Astrocyte (in vitro differentiated cells and primary cell): ENCODE measurements around the gene MLXIPL.

Experiments
- CTCF ChIP-seq: IDR thresholded peaks from 2 replicates; pipeline ENCODE4 v1.5.1; 2011; ENCODE audit warnings: low read depth, mild to moderate bottlenecking, inconsistent platforms, low read length, moderate library complexity; ENCODE audit not compliant: insufficient read depth
- EZH2 ChIP-seq: IDR thresholded peaks from 2 replicates; pipeline ENCODE4 v1.6.1; 2012; ENCODE audit warnings: mild to moderate bottlenecking, low read length, inconsistent platforms; ENCODE audit not compliant: insufficient read depth

DNA sequence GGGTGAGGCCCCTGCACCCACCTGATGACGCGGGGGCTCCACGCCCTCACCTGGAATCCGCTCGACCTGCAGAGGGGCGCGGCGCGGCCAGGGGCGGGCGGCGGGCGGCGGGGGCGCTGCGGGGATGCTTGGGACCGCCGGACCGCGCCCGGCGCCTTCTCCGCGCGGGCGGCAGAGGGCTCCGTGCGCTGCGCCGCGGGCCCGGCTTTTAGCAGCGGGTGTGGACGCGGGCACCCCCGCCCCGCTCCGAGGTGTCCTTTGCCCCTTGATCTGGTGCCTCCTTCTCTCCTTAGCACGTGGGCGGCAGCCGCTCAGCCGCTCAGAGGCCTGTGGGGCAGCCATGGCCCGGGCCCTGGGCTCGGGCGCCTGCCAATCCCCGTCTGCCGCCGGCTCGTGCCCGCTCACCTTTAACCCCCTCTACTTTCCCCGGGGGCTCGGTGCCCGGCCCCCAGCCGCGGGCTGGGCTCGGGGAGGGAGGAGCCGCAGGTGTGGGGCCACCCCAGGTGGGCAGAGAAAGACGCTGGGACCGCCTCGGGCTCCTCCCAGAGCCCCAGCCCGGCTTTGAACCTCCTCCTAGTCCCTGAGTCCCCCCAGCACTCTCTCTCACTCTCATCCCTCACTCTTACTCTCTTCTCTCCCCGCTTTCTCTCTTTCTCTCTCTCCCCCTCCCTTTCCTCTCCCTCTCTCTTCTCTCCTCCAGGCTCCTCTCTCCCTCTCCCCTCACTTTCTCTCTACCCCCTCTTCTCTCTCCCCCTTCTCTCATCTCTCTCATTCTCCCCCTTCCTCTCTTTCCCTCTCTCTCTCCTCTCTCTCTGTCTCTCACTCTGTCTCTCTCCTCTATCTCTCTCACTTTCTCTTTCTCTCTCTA is 23.6 kb upstream of the MLXIPL start:
- TF ChIP-seq CTCF = no peak
- peak; percentile 87 for TF ChIP-seq EZH2
